Fibroblast of lung (primary cell): ENCODE measurements around the gene SMCO1. TPM values are rescaled to one million over a fixed set of nuclear protein-coding genes. Genes with fewer than 3 reads are reported as not detected.
"Not testable (repeated sequence)": the region's sequence is repeated elsewhere in the genome, so short reads cannot be mapped to it uniquely, and the experiment has no call there.

Source experiments
- DNase-seq, 2 donors: peaks; one replicate each; pipeline versions ENCODE4 v3.0.0 to v3.0.0-alpha.2; 2010; ENCODE audit warnings: low read depth in 2 of 2
- H2AFZ ChIP-seq: 2 replicates; pipeline ENCODE4 v1.5.1; 2012; ENCODE audit warnings: low read length, control low read depth, inconsistent platforms
- H3K27ac ChIP-seq: 2 replicates; pipeline ENCODE4 v1.5.1; 2011; ENCODE audit warnings: low read length, control low read depth; ENCODE audit not compliant: insufficient read depth
- H3K27me3 ChIP-seq: 2 replicates; pipeline ENCODE4 v1.5.1; 2011; ENCODE audit warnings: mild to moderate bottlenecking, low read length; ENCODE audit not compliant: control insufficient read depth, insufficient read depth
- H3K36me3 ChIP-seq: 2 replicates; pipeline ENCODE4 v1.5.1; 2011; ENCODE audit warnings: low read length; ENCODE audit not compliant: control insufficient read depth, insufficient read depth
- H3K4me1 ChIP-seq: 2 replicates; pipeline ENCODE4 v1.5.1; 2011; ENCODE audit warnings: low read length; ENCODE audit not compliant: control insufficient read depth, insufficient read depth; ENCODE audit errors: extremely low read depth
- H3K4me2 ChIP-seq: 2 replicates; pipeline ENCODE4 v1.5.1; 2011; ENCODE audit warnings: low read length, control low read depth; ENCODE audit not compliant: insufficient read depth; ENCODE audit errors: extremely low read depth
- H3K4me3 ChIP-seq, 4 experiments: fragments of 200-600 bp in 1 of 4; sonication (generic) in 1 of 4; replicated peaks in 1 of 4; 2 replicates each; pipeline ENCODE4 v1.5.1; 2011 to 2016; ENCODE audit warnings: low read length in 4 of 4, low read depth in 3 of 4, mild to moderate bottlenecking in 3 of 4, control low read depth in 2 of 4, inconsistent platforms in 1 of 4, mixed read lengths in 1 of 4; ENCODE audit not compliant: insufficient read depth in 1 of 4; ENCODE audit errors: control extremely low read depth in 1 of 4
- H3K79me2 ChIP-seq: 2 replicates; pipeline ENCODE4 v1.5.1; 2012; ENCODE audit warnings: mild to moderate bottlenecking, low read length, inconsistent platforms; ENCODE audit not compliant: control insufficient read depth, insufficient read depth
- H3K9ac ChIP-seq: 2 replicates; pipeline ENCODE4 v1.5.1; 2011; ENCODE audit warnings: mild to moderate bottlenecking, low read length, control low read depth; ENCODE audit not compliant: insufficient read depth
- H3K9me3 ChIP-seq: 2 replicates; pipeline ENCODE4 v1.5.1; 2012; ENCODE audit warnings: low read depth, low read length; ENCODE audit not compliant: control insufficient read depth, insufficient read depth
- H4K20me1 ChIP-seq: 2 replicates; pipeline ENCODE4 v1.5.1; 2011; ENCODE audit warnings: low read length; ENCODE audit not compliant: control insufficient read depth, insufficient read depth; ENCODE audit errors: extremely low read depth
- CTCF ChIP-seq, 2 donors: IDR thresholded peaks in 1 of 2; conservative IDR thresholded peaks in 1 of 2; 1 replicate in 1 of 2; 2 replicates in 1 of 2; pipeline ENCODE4 v1.5.1; 2011 to 2012; ENCODE audit warnings: low read length in 2 of 2, control low read depth in 1 of 2, inconsistent platforms in 1 of 2, low read depth in 1 of 2, mild to moderate bottlenecking in 1 of 2
- EZH2 ChIP-seq: IDR thresholded peaks from 2 replicates; pipeline ENCODE4 v1.5.1; 2012; ENCODE audit warnings: low read length, control low read depth, mild to moderate bottlenecking; ENCODE audit errors: missing control alignments
- polyA plus RNA-seq, 2 donors: library from polyadenylated mRNA; depleted of rRNA in 1 of 2; stranded (reverse) in 1 of 2; unstranded in 1 of 2; fragments of >200 nt; gene quantifications; 2 replicates each; pipeline ENCODE4 v1.2.1, GENCODE V29; 2011 to 2012; ENCODE audit warnings: missing spikeins in 1 of 2
- total RNA-seq: library from RNA; depleted of rRNA; stranded (reverse); fragments of >200 nt; gene quantifications from 2 replicates; pipeline ENCODE4 v1.2.1, GENCODE V29; 2014

SMCO1 gene
- total and polyA plus RNA-seq, 2 donors (not counting 1 experiment from before 2014, with no cell fraction given), result not detected

GRCh38 chr3:196472286-196472685 lies 42.9 kb downstream of the SMCO1 start:
- H3K4me3 ChIP-seq, result no peak overlapping the region
- no peak overlapping the region for H3K9ac ChIP-seq
- H3K4me2 ChIP-seq, result no peak overlapping the region
- no peak for DNase-seq
- H3K79me2 ChIP-seq, result peaks cover 1% of the 10 kb centered on the region
- no peak overlapping the region for H2AFZ ChIP-seq
- H3K9me3 ChIP-seq, result no peaks in the 10 kb centered on the region
- no peak overlapping the region for H3K27ac ChIP-seq
- H3K27me3 ChIP-seq, result no peaks in the 10 kb centered on the region
- H4K20me1 ChIP-seq, result no peaks in the 10 kb centered on the region
- peaks cover 4% of the 10 kb centered on the region for H3K36me3 ChIP-seq
- TF ChIP-seq EZH2 (no peak), CTCF (conservative IDR thresholded peaks at IDR 0.05 in 1 of 2, IDR thresholded peaks at IDR 0.05 in 1 of 2; ENCODE audit: low read depth in 1 of 2, low read length in 2 of 2) (no peak)
- no peaks in the 10 kb centered on the region for H3K4me1 ChIP-seq

GRCh38 chr3:196471551-196471950 lies 43.6 kb downstream of the SMCO1 start:
- no peak overlapping the region for H3K9ac ChIP-seq
- H3K4me2 ChIP-seq, result no peak overlapping the region
- H3K27me3 ChIP-seq, result no peaks in the 10 kb centered on the region
- no peak overlapping the region for H3K27ac ChIP-seq
- H4K20me1 ChIP-seq, result no peaks in the 10 kb centered on the region
- no peaks in the 10 kb centered on the region for H3K9me3 ChIP-seq
- no peak overlapping the region for H2AFZ ChIP-seq
- H3K4me3 ChIP-seq, result no peak overlapping the region
- peaks cover 4% of the 10 kb centered on the region for H3K36me3 ChIP-seq
- peak in 1 of 2 donors; percentile 24 for DNase-seq
- H3K79me2 ChIP-seq, result peaks cover 1% of the 10 kb centered on the region
- H3K4me1 ChIP-seq, result no peaks in the 10 kb centered on the region
- no peak for TF ChIP-seq CTCF (conservative IDR thresholded peaks at IDR 0.05 in 1 of 2, IDR thresholded peaks at IDR 0.05 in 1 of 2; ENCODE audit: low read depth in 1 of 2, low read length in 2 of 2)
- no peak for TF ChIP-seq EZH2

- not testable (repeated sequence) for H3K4me2 ChIP-seq, H3K27ac ChIP-seq, H3K36me3 ChIP-seq, H3K4me3 ChIP-seq, DNase-seq, H3K27me3 ChIP-seq, H3K4me1 ChIP-seq, H3K9ac ChIP-seq, H3K79me2 ChIP-seq, H4K20me1 ChIP-seq, H2AFZ ChIP-seq, H3K9me3 ChIP-seq
Measured at GRCh38 chr3:196470182-196470581, 45.0 kb downstream of the SMCO1 start.
